ENCODE measurements around the gene TRDMT1. TPM values are rescaled to one million over a fixed set of nuclear protein-coding genes. Genes with fewer than 3 reads are reported as not detected.

The TRDMT1 gene, protein sequence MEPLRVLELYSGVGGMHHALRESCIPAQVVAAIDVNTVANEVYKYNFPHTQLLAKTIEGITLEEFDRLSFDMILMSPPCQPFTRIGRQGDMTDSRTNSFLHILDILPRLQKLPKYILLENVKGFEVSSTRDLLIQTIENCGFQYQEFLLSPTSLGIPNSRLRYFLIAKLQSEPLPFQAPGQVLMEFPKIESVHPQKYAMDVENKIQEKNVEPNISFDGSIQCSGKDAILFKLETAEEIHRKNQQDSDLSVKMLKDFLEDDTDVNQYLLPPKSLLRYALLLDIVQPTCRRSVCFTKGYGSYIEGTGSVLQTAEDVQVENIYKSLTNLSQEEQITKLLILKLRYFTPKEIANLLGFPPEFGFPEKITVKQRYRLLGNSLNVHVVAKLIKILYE
- total RNA-seq (1 to 10 TPM; 7.3 to 9.8 TPM), polyA plus RNA-seq (8.3 TPM)

DNA sequence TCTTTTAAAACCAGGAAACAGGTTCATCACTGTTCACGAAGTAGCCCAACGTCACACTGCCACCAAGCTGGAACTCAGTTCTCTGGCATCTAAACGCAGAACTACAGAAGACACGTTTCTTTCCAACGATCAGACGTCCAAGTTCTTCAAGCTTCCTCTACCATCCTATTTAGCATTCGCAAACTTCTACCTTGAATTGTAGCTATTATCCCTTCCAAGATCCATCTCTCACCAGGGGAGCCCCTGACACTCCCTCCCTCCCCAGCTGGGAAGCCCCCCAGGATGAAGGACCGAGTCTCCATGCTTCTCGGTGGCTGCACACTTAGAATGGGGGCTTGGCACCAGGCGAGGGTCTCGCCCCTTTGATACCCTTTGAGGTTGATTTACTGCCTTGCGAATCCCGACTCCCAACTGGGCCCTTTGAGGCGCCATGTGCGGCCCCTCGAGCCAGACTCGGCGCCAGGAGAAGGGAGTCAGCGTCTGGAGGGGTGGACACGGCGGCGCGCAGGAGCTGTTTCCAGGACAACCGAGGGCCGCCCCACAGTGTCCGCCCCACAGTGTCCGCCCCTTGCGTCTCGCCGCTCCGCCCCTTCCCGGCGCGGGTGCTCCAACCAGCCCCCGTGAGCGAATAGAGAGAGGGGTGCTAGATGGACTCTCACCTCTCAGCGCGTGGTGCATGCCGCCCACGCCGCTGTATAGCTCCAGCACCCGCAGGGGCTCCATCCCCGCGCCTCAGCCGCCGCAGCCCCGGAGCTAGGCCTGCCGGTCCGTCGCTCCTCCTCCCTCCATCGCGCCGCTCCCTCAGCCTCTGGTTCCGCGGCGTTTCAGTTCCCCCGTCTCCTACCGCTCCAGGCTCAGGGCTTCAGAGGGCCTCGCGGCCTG is at the start of gene TRDMT1:
TRDMT1 (minus strand) TSS at position 761 of the 882 bp plus-strand sequence; CDS start at position 723, 38 bp downstream.
- H3K27me3 Mint-ChIP-seq, result no peaks in the 10 kb centered on the region
- CTCF ChIA-PET, result interaction anchor here (0.8 to 5.3 kb wide), 9 partner anchors 10 to 358 kb away, joined by 3 to 71 read pairs (median 4); partner anchors contain the start of gene VIM

DNA sequence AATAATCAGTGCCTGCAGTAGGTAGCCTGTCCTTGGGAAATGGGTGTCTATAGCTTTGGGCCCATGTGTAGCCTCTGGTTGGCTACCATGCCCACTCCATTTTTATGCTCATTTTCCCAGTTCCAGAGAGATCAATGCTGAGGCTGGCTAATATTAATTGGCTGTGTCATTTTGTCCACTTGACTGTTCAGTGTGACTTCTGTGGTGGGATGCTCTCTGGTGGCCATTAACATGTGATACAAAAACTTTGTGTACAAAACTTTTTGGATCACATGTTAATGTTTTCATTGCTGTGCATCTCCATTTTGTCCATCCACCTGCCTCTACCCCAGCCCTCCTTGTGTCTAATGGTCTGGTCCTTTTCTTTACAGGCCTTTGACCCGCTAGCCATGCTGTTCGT is 49.3 kb upstream of the TRDMT1 start:
- no peaks in the 10 kb centered on the region for H3K36me3 ChIP-seq (ENCODE audit: insufficient read depth, low read length)
- no peak overlapping the region for H3K4me3 ChIP-seq (ENCODE audit: low read length)
- Mint-ChIP-seq H3K4me3 (no peak overlapping the region), H3K4me1 (no peaks in the 10 kb centered on the region), H3K36me3 (peaks cover 0 to 2% (median 0%) of the 10 kb centered on the region in 3 donors), H3K27ac (peak overlapping the region in 1 of 8 donors; percentile 14), H3K27me3 (no peaks in the 10 kb centered on the region), H3K9me3 (peaks cover 0 to 3% (median 0%) of the 10 kb centered on the region in 5 donors)
- no peaks in the 10 kb centered on the region for H3K4me1 ChIP-seq (ENCODE audit: insufficient read depth, low read length)
- H3K9me3 ChIP-seq (ENCODE audit: low read length), result no peaks in the 10 kb centered on the region
- no peaks in the 10 kb centered on the region for H3K27me3 ChIP-seq (ENCODE audit: insufficient read depth, low read length, poor library complexity, severe bottlenecking)
- H3K27ac ChIP-seq (ENCODE audit: low read depth, low read length), result no peak overlapping the region
- no peak for DNase-seq
- ChIA-PET CTCF (interaction anchor here (0.9 to 1.2 kb wide), 2 partner anchors 415 to 422 kb away, joined by 3 to 5 read pairs; no protein-coding TSS in a partner anchor), POLR2A (no interaction called here)

More for the DNA sequence above, at the start of gene TRDMT1:
- H3K36me3 ChIP-seq (ENCODE audit: insufficient read depth, low read length), result no peaks in the 10 kb centered on the region
- POLR2A ChIA-PET, result interaction anchor here (0.6 to 2.3 kb wide), 6 partner anchors 26 to 383 kb away, joined by 3 to 67 read pairs (median 3); partner anchors contain the start of gene VIM
- no peaks in the 10 kb centered on the region for H3K9me3 Mint-ChIP-seq
- peak; percentile 70 to 87 (median 80) for DNase-seq
- no peaks in the 10 kb centered on the region for H3K27me3 ChIP-seq (ENCODE audit: insufficient read depth, low read length, poor library complexity, severe bottlenecking)
- H3K9me3 ChIP-seq (ENCODE audit: low read length), result no peaks in the 10 kb centered on the region
- H3K27ac Mint-ChIP-seq, result peak within 1 kb of the TSS; percentile 96 to 100 (median 98)
- peaks cover 27 to 52% (median 49%) of the 10 kb centered on the region in 3 donors for H3K4me1 Mint-ChIP-seq
- peak within 1 kb of the TSS; percentile 95 for H3K27ac ChIP-seq (ENCODE audit: low read depth, low read length)
- peaks cover 0 to 10% (median 0%) of the 10 kb centered on the region in 3 donors for H3K36me3 Mint-ChIP-seq
- peak within 1 kb of the TSS; percentile 90 for H3K4me3 ChIP-seq (ENCODE audit: low read length)
- H3K4me1 ChIP-seq (ENCODE audit: insufficient read depth, low read length), result peaks cover 21% of the 10 kb centered on the region
- H3K4me3 Mint-ChIP-seq, result peak within 1 kb of the TSS; percentile 89 to 99 (median 93)

GRCh38 chr10:17249820-17250219 is 48.3 kb upstream of the TRDMT1 start:
- no peaks in the 10 kb centered on the region for H3K4me1 Mint-ChIP-seq
- H3K9me3 Mint-ChIP-seq, result peaks cover 0 to 3% (median 0%) of the 10 kb centered on the region in 5 donors
- H3K27ac ChIP-seq (ENCODE audit: low read depth, low read length), result no peak overlapping the region
- H3K36me3 ChIP-seq (ENCODE audit: insufficient read depth, low read length), result no peaks in the 10 kb centered on the region
- peak in 1 of 5 donors; percentile 22 for DNase-seq
- H3K27ac Mint-ChIP-seq, result no peak overlapping the region
- no peaks in the 10 kb centered on the region for H3K4me1 ChIP-seq (ENCODE audit: insufficient read depth, low read length)
- CTCF ChIA-PET, result interaction anchor here (0.9 to 1.2 kb wide), 2 partner anchors 415 to 421 kb away, joined by 3 to 5 read pairs; no protein-coding TSS in a partner anchor
- POLR2A ChIA-PET, result no interaction called here
- H3K9me3 ChIP-seq (ENCODE audit: low read length), result no peaks in the 10 kb centered on the region
- H3K27me3 Mint-ChIP-seq, result no peaks in the 10 kb centered on the region
- H3K4me3 ChIP-seq (ENCODE audit: low read length), result no peak overlapping the region
- no peak overlapping the region for H3K4me3 Mint-ChIP-seq
- H3K36me3 Mint-ChIP-seq, result peaks cover 0 to 2% (median 0%) of the 10 kb centered on the region in 3 donors
- H3K27me3 ChIP-seq (ENCODE audit: insufficient read depth, low read length, poor library complexity, severe bottlenecking), result no peaks in the 10 kb centered on the region

GRCh38 chr10:17248964-17249363 is 47.5 kb upstream of the TRDMT1 start:
- H3K9me3 Mint-ChIP-seq, result peaks cover 0 to 3% (median 0%) of the 10 kb centered on the region in 5 donors
- DNase-seq, result no peak
- CTCF ChIA-PET, result no interaction called here
- no peaks in the 10 kb centered on the region for H3K4me1 ChIP-seq (ENCODE audit: insufficient read depth, low read length)
- POLR2A ChIA-PET, result no interaction called here
- no peaks in the 10 kb centered on the region for H3K4me1 Mint-ChIP-seq
- no peaks in the 10 kb centered on the region for H3K9me3 ChIP-seq (ENCODE audit: low read length)
- no peak overlapping the region for H3K27ac ChIP-seq (ENCODE audit: low read depth, low read length)
- H3K4me3 Mint-ChIP-seq, result no peak overlapping the region
- H3K36me3 Mint-ChIP-seq, result peaks cover 0 to 2% (median 0%) of the 10 kb centered on the region in 3 donors
- H3K27ac Mint-ChIP-seq, result peak overlapping the region in 1 of 8 donors; percentile 94
- H3K27me3 ChIP-seq (ENCODE audit: insufficient read depth, low read length, poor library complexity, severe bottlenecking), result no peaks in the 10 kb centered on the region
- no peaks in the 10 kb centered on the region for H3K27me3 Mint-ChIP-seq
- H3K36me3 ChIP-seq (ENCODE audit: insufficient read depth, low read length), result no peaks in the 10 kb centered on the region
- H3K4me3 ChIP-seq (ENCODE audit: low read length), result no peak overlapping the region

DNA sequence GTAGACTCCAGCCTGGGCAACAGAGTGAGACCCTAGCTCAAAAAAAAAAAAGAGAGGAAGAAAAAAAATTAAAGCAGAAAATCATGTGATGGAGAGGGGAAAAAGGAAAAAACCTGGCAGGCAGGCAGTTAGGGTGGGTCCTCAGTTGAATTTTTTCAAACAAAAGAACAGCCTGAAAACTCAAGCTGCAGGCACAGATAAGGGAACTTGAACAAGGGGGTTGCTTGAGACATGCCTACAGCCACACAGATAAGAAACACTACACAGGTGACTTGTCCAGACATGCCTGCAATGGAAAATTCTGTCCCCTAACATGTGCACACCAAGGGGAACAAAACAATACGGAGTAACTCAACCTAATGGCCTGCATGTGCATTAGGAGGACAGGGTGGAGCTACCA is 45.7 kb upstream of the TRDMT1 start:
- H3K36me3 Mint-ChIP-seq, result peaks cover 0 to 2% (median 0%) of the 10 kb centered on the region in 3 donors
- peaks cover 0 to 3% (median 0%) of the 10 kb centered on the region in 5 donors for H3K9me3 Mint-ChIP-seq
- no peak for DNase-seq
- no peaks in the 10 kb centered on the region for H3K4me1 Mint-ChIP-seq
- no peak overlapping the region for H3K4me3 Mint-ChIP-seq
- H3K36me3 ChIP-seq (ENCODE audit: insufficient read depth, low read length), result no peaks in the 10 kb centered on the region
- ChIA-PET CTCF (interaction anchor here (0.9 kb wide), 1 partner anchor 405 kb away, joined by 3 read pairs; no protein-coding TSS in a partner anchor), POLR2A (no interaction called here)
- H3K9me3 ChIP-seq (ENCODE audit: low read length), result no peaks in the 10 kb centered on the region
- no peaks in the 10 kb centered on the region for H3K27me3 Mint-ChIP-seq
- H3K4me1 ChIP-seq (ENCODE audit: insufficient read depth, low read length), result no peaks in the 10 kb centered on the region
- H3K27ac Mint-ChIP-seq, result no peak overlapping the region
- no peaks in the 10 kb centered on the region for H3K27me3 ChIP-seq (ENCODE audit: insufficient read depth, low read length, poor library complexity, severe bottlenecking)
- H3K27ac ChIP-seq (ENCODE audit: low read depth, low read length), result no peak overlapping the region
- H3K4me3 ChIP-seq (ENCODE audit: low read length), result no peak overlapping the region

DNA sequence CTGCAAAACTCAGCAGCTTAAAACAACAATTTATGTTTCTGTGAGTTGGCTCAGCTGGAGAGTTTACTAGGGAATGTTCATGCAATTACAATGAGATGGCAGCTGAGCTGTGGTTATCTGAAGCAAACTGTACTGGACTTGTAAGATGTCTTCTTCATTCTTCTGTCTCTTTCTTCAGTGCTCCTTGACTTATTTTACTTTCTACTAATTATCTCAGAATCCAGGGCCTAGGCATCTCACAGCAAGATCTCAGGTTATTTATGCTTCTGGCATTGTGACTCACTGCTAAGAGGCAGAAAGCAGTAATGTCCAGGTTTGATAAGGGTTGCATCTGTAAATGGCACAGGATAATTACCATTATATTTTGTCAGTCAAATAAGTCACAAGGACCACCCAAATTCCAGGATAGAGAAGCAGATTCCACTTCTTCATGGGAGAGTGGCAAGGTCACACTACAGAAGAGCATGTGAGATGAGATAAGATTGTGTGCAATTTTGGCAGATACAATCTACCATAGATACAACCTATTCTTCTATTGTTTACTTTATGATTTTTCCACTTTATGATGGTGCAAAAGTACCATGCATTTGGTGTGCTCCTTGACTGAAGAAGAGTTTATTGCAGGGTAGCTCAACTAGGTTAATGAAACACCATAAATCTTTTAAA is 43.4 kb upstream of the TRDMT1 start:
- Mint-ChIP-seq H3K27ac (peak overlapping the region in 1 of 8 donors; percentile 5), H3K4me1 (peaks cover 3 to 12% (median 3%) of the 10 kb centered on the region in 3 donors), H3K36me3 (peaks cover 0 to 2% (median 0%) of the 10 kb centered on the region in 3 donors), H3K27me3 (no peaks in the 10 kb centered on the region), H3K9me3 (peaks cover 0 to 3% (median 0%) of the 10 kb centered on the region in 5 donors), H3K4me3 (no peak overlapping the region)
- ChIA-PET POLR2A (no interaction called here), CTCF (interaction anchor here (0.7 kb wide), 1 partner anchor 15 kb away, joined by 3 read pairs; no protein-coding TSS in a partner anchor)
- no peak for DNase-seq
- Histone ChIP-seq H3K36me3 (ENCODE audit: insufficient read depth, low read length) (no peaks in the 10 kb centered on the region), H3K27me3 (ENCODE audit: insufficient read depth, low read length, poor library complexity, severe bottlenecking) (no peaks in the 10 kb centered on the region), H3K27ac (ENCODE audit: low read depth, low read length) (no peak overlapping the region), H3K9me3 (ENCODE audit: low read length) (no peaks in the 10 kb centered on the region), H3K4me3 (ENCODE audit: low read length) (no peak overlapping the region), H3K4me1 (ENCODE audit: insufficient read depth, low read length) (peaks cover 5% of the 10 kb centered on the region)

- Mint-ChIP-seq H3K9me3 (peaks cover 0 to 3% (median 0%) of the 10 kb centered on the region in 5 donors), H3K27ac (peak overlapping the region in 2 of 8 donors; percentile 33 to 35), H3K36me3 (peaks cover under 1 to 19% (median 2%) of the 10 kb centered on the region in 3 donors), H3K4me3 (no peak overlapping the region), H3K4me1 (peaks cover 4 to 20% (median 7%) of the 10 kb centered on the region in 3 donors), H3K27me3 (no peaks in the 10 kb centered on the region)
- no peaks in the 10 kb centered on the region for H3K9me3 ChIP-seq (ENCODE audit: low read length)
- H3K27ac ChIP-seq (ENCODE audit: low read depth, low read length), result no peak overlapping the region
- ChIA-PET POLR2A (no interaction called here), CTCF (interaction anchor here (2.4 to 2.7 kb wide), 2 partner anchors 11 to 15 kb away, joined by 7 to 16 read pairs; no protein-coding TSS in a partner anchor)
- peaks cover 5% of the 10 kb centered on the region for H3K4me1 ChIP-seq (ENCODE audit: insufficient read depth, low read length)
- H3K27me3 ChIP-seq (ENCODE audit: insufficient read depth, low read length, poor library complexity, severe bottlenecking), result no peaks in the 10 kb centered on the region
- H3K4me3 ChIP-seq (ENCODE audit: low read length), result no peak overlapping the region
- H3K36me3 ChIP-seq (ENCODE audit: insufficient read depth, low read length), result peaks cover 15% of the 10 kb centered on the region
- peak in 1 of 5 donors; percentile 24 for DNase-seq
Measured at GRCh38 chr10:17241611-17242333, 40.3 kb upstream of the TRDMT1 start.
